A673 (cell line): ENCODE results near the gene BGN. TPM values are rescaled to one million over a fixed set of nuclear protein-coding genes. Genes with fewer than 3 reads are reported as not detected.
A peak's percentile ranks its signal among the peaks of the same experiment; 100 is the strongest.

Experiments
- BruUV-seq: library from RNA; stranded (reverse); fragments of 400-500 nt; replicated peaks from 2 replicates; lab custom pipeline; 2021; lab: Mats Ljungman, UMichigan
- CTCF ChIA-PET: fragments of 300-600 bp; sonication (Branson Sonifier 250); formaldehyde crosslinking; loops from one replicate; lab custom pipeline; 2022; ENCODE audit warnings: antibody characterized with exemption; lab: Charles Lee
- POLR2A ChIA-PET: fragments of 300-600 bp; sonication (Branson Sonifier 250); formaldehyde crosslinking; loops from one replicate; lab custom pipeline; 2022; ENCODE audit warnings: antibody characterized with exemption; ENCODE audit not compliant: low non-redundant PET; lab: Charles Lee
- DNase-seq: peaks from one replicate; pipeline ENCODE4 v3.0.0-alpha.2; 2015; ENCODE audit warnings: low spot score
- H3K27ac ChIP-seq: fragments of 200-600 bp; sonication (generic); 2 replicates; pipeline ENCODE4 v1.5.1; 2016; ENCODE audit warnings: mixed run types, low read depth, mild to moderate bottlenecking, mixed read lengths, antibody characterized with exemption, low read length; ENCODE audit not compliant: poor library complexity, severe bottlenecking
- H3K27me3 ChIP-seq: fragments of 200-600 bp; sonication (generic); replicated peaks from 2 replicates; pipeline ENCODE4 v1.6.1; 2017; ENCODE audit warnings: mixed run types, low read depth, mild to moderate bottlenecking, mixed read lengths, antibody characterized with exemption, low read length; ENCODE audit not compliant: insufficient read depth, poor library complexity
- H3K36me3 ChIP-seq: fragments of 200-600 bp; sonication (generic); 2 replicates; pipeline ENCODE4 v1.6.1; 2016; ENCODE audit warnings: mixed run types, mild to moderate bottlenecking, mixed read lengths, antibody characterized with exemption, low read length; ENCODE audit not compliant: insufficient read depth, poor library complexity, severe bottlenecking
- H3K4me1 ChIP-seq: fragments of 200-600 bp; sonication (generic); 2 replicates; pipeline ENCODE4 v1.6.1; 2017; ENCODE audit warnings: mixed run types, mild to moderate bottlenecking, mixed read lengths, antibody characterized with exemption, low read length; ENCODE audit not compliant: insufficient read depth, poor library complexity, severe bottlenecking
- H3K4me3 ChIP-seq: fragments of 200-600 bp; sonication (generic); 2 replicates; pipeline ENCODE4 v1.5.1; 2016; ENCODE audit warnings: low read depth, mixed run types, mild to moderate bottlenecking, mixed read lengths, low read length; ENCODE audit not compliant: poor library complexity, severe bottlenecking
- H3K9me3 ChIP-seq: fragments of 200-600 bp; sonication (generic); 2 replicates; pipeline ENCODE4 v1.6.1; 2016; ENCODE audit warnings: mixed run types, low read depth, mild to moderate bottlenecking, mixed read lengths, antibody characterized with exemption, low read length; ENCODE audit not compliant: poor library complexity, severe bottlenecking
- CTCF ChIP-seq: fragments of 300-800, 200-600 bp; sonication (generic); conservative IDR thresholded peaks from 2 replicates; pipeline ENCODE4 v1.5.1; 2017; ENCODE audit warnings: low read depth, mild to moderate bottlenecking, antibody characterized with exemption, low read length, moderate library complexity, mixed read lengths
- EZH2 ChIP-seq: fragments of 200-600 bp; sonication (generic); IDR thresholded peaks from 2 replicates; pipeline ENCODE4 v1.6.1; 2017; ENCODE audit warnings: borderline replicate concordance, low read depth, mild to moderate bottlenecking, mixed read lengths, antibody characterized with exemption, low read length; ENCODE audit not compliant: poor library complexity, severe bottlenecking
- intact Hi-C: fragments of 100-400 bp; cut with micrococcal nuclease; formaldehyde crosslinking; loops from one replicate; pipeline ENCODE4 v1.10.0; 2022; ENCODE audit not compliant: unreplicated experiment
- total RNA-seq: library from RNA; stranded (reverse); gene quantifications from 2 replicates; pipeline ENCODE4 v1.2.3, GENCODE V29; 2021

The BGN gene
- total RNA-seq, 1 experiment from 2014 or later: 51.8 TPM

GRCh38 chrX:153504445-153505016 is 9.8 kb downstream of the BGN start:
- H3K9me3 ChIP-seq: no peaks in the 10 kb centered on the region
- no TSS peak for BruUV-seq
- no peaks in the 10 kb centered on the region for H3K27me3 ChIP-seq
- no peaks in the 10 kb centered on the region for H3K4me1 ChIP-seq
- no peak overlapping the region for H3K27ac ChIP-seq
- intact Hi-C loops: loop anchor here (10.0 kb wide), 1 partner anchor 470 kb away; no protein-coding TSS in a partner anchor
- CTCF ChIA-PET: no interaction called here
- no peak for TF ChIP-seq CTCF
- no peak for TF ChIP-seq EZH2
- H3K36me3 ChIP-seq: no peaks in the 10 kb centered on the region
- DNase-seq: no peak
- H3K4me3 ChIP-seq: no peak overlapping the region
- POLR2A ChIA-PET: no interaction called here

- Histone ChIP-seq H3K27ac (no peak overlapping the region), H3K9me3 (no peaks in the 10 kb centered on the region), H3K4me3 (no peak overlapping the region), H3K36me3 (no peaks in the 10 kb centered on the region), H3K4me1 (no peaks in the 10 kb centered on the region), H3K27me3 (no peaks in the 10 kb centered on the region)
- DNase-seq: no peak
- no TSS peak for BruUV-seq
- intact Hi-C loops: loop anchor here (10.0 kb wide), 1 partner anchor 471 kb away; no protein-coding TSS in a partner anchor
- ChIA-PET CTCF (interaction anchor here (0.6 kb wide), 1 partner anchor 72 kb away, joined by 3 read pairs; no protein-coding TSS in a partner anchor), POLR2A (no interaction called here)
- TF ChIP-seq EZH2 (no peak), CTCF (no peak)
Measured at GRCh38 chrX:153505361-153505760, 10.6 kb downstream of the BGN start.

GRCh38 chrX:153507484-153508178 is 12.9 kb downstream of the BGN start:
- H3K4me1 ChIP-seq: no peaks in the 10 kb centered on the region
- no peak overlapping the region for H3K27ac ChIP-seq
- BruUV-seq: no TSS peak
- intact Hi-C loops: loop anchor here (1.0 to 10.0 kb wide), 3 partner anchors 36 to 473 kb away; no protein-coding TSS in a partner anchor
- no peaks in the 10 kb centered on the region for H3K27me3 ChIP-seq
- TF ChIP-seq EZH2 (no peak), CTCF (peak; percentile 91)
- no peaks in the 10 kb centered on the region for H3K9me3 ChIP-seq
- POLR2A ChIA-PET: no interaction called here
- no peak overlapping the region for H3K4me3 ChIP-seq
- no peaks in the 10 kb centered on the region for H3K36me3 ChIP-seq
- DNase-seq: peak; percentile 83
- CTCF ChIA-PET: interaction anchor here (0.6 to 1.9 kb wide), 5 partner anchors 10 to 47 kb away, joined by 3 to 13 read pairs (median 3); partner anchors contain the start of genes ATP2B3 and HAUS7
